Prostate gland (tissue), 2 donors: Measurements from ENCODE around the gene VPS18. TPM values are rescaled to one million over a fixed set of nuclear protein-coding genes. Genes with fewer than 3 reads are reported as not detected.
A peak's percentile ranks its signal among the peaks of the same experiment; 100 is the strongest.

Source experiments
- DNase-seq: peaks from one replicate; pipeline ENCODE4 v3.0.0-alpha.2; 2019; ENCODE audit warnings: low spot score
- H3K27ac ChIP-seq, 2 donors: fragments of 200-600 bp; sonication (generic); 2 replicates each; pipeline ENCODE4 v1.5.1; 2017 to 2019
- H3K27me3 ChIP-seq: fragments of 200-600 bp; sonication (generic); replicated peaks from 2 replicates; pipeline ENCODE4 v1.5.1; 2019; ENCODE audit not compliant: insufficient read depth
- H3K36me3 ChIP-seq, 2 donors: fragments of 200-600 bp; sonication (generic); 1 replicate in 1 of 2; 2 replicates in 1 of 2; pipeline versions ENCODE4 v1.5.1 to v1.8.1; 2017 to 2019
- H3K4me1 ChIP-seq: fragments of 200-600 bp; sonication (generic); replicated peaks from 2 replicates; pipeline ENCODE4 v1.5.1; 2019
- H3K4me3 ChIP-seq, 2 donors: fragments of 200-600 bp; sonication (generic); 2 replicates each; pipeline ENCODE4 v1.5.1; 2017 to 2019
- H3K9me3 ChIP-seq: fragments of 200-600 bp; sonication (generic); 2 replicates; pipeline ENCODE4 v1.5.1; 2017
- CTCF ChIP-seq, 4 experiments: fragments of 200-600 bp in 2 of 4; fragments of 450-650 bp in 2 of 4; sonication (generic) in 2 of 4; IDR thresholded peaks; 1 replicate in 3 of 4; 2 replicates in 1 of 4; pipeline ENCODE4 v1.5.1; 2016 to 2019; ENCODE audit warnings: antibody characterized with exemption in 4 of 4, mild to moderate bottlenecking in 2 of 4, moderate library complexity in 2 of 4
- POLR2A ChIP-seq: fragments of 450-650 bp; IDR thresholded peaks from one replicate; pipeline ENCODE4 v1.6.1; 2016; ENCODE audit warnings: antibody characterized with exemption, mild to moderate bottlenecking
- POLR2AphosphoS5 ChIP-seq: sonication (generic); formaldehyde crosslinking; IDR thresholded peaks from one replicate; pipeline ENCODE4 v1.6.1; 2017; ENCODE audit warnings: antibody characterized with exemption
- WGBS: methylation state at CpG from one replicate; pipeline ENCODE4 v1.1.5; 2018; 5-methylcytosine and 5-hydroxymethylcytosine counted together
- intact Hi-C: fragments of 100-400 bp; cut with DNase I; formaldehyde crosslinking; loops from one replicate; pipeline ENCODE4 v1.14.2; 2022
- total RNA-seq, 2 donors: library from RNA; depleted of rRNA; stranded (reverse); fragments of >200 nt; gene quantifications; one replicate each; pipeline ENCODE4 v1.1.0, GENCODE V29; 2016

The VPS18 gene
- total RNA-seq, 2 donors from 2014 or later = 32.4 to 39.0 TPM

GRCh38 chr15:40872791-40873693, 21.2 kb upstream of the VPS18 start:
- H3K27me3 ChIP-seq = no peaks in the 10 kb centered on the region
- peak overlapping the region; percentile 73 to 82 for H3K27ac ChIP-seq
- TF ChIP-seq POLR2A (peak; percentile 6), POLR2AphosphoS5 (no peak)
- peak overlapping the region; percentile 45 to 51 for H3K4me3 ChIP-seq
- intact Hi-C loops = no loop called here
- peaks cover 4% of the 10 kb centered on the region for H3K4me1 ChIP-seq
- H3K9me3 ChIP-seq = no peaks in the 10 kb centered on the region
- WGBS = 56% methylated on average over 33 of the region's 33 CpGs
- no peak for DNase-seq
- no peaks in the 10 kb centered on the region for H3K36me3 ChIP-seq

DNA sequence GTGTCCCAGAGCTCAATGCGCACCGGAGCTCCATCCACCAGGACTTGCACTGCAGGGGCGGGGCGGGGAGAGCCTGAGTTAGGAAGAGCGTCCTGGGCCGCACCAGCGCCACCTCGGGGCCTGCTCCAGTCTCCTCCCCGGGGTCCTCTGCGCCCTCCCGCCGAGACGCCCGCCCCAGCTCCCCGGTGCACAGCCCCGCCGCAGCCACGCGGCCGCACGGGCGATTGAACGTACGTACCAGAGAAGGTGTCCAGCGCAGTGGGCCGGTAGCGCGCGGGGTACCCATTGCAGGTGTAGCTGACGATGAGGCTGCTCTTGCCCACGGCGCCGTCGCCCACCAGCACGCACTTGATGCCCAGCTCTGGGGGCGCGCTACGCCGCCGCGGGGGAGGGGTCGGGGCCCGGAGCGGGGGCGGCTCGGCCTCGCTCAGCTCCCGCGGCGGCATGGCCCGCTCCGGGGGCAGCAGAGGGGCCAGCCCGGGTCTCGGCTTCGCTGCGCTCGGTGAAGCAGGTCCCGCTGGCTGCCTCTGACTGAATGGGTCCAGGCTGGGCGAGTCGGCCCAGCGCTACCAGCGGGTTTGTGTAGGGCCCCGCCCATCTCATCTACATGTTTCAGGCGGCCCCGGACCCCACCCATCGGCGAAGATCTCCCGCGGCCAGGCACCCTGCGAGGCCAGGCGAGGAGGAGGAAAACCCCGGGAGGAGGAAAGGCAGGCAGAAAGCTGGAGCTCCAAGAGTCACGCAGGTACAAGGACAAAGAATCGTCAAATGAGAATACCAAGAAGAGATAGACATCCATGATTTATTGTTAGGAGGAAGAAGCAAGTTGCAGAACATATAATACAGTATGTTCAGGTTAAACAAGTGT, 20.3 kb upstream of the VPS18 start, which contains the start of gene RHOV:
RHOV (minus strand) TSS at position 541 of the 868 bp plus-strand sequence; CDS start at position 446, 95 bp downstream.
- Histone ChIP-seq H3K4me1 (peaks cover 4% of the 10 kb centered on the region), H3K9me3 (no peaks in the 10 kb centered on the region), H3K4me3 (peak within 1 kb of the TSS; percentile 45 to 51), H3K36me3 (no peaks in the 10 kb centered on the region), H3K27me3 (no peaks in the 10 kb centered on the region), H3K27ac (peak within 1 kb of the TSS; percentile 73 to 82)
- DNase-seq = peak; percentile 81
- WGBS = under 1% methylated on average over 39 of the region's 74 CpGs
- peak; percentile 84 for TF ChIP-seq POLR2A
- peak; percentile 61 for TF ChIP-seq POLR2AphosphoS5
- peak in 2 of 4 experiments; percentile 33 to 37 for TF ChIP-seq CTCF (IDR thresholded peaks at IDR 0.05)
- intact Hi-C loops = no loop called here

GRCh38 chr15:40875991-40876730, 18.1 kb upstream of the VPS18 start:
- Histone ChIP-seq H3K27me3 (no peaks in the 10 kb centered on the region), H3K27ac (no peak overlapping the region), H3K4me3 (no peak overlapping the region), H3K4me1 (peaks cover 4% of the 10 kb centered on the region), H3K9me3 (no peaks in the 10 kb centered on the region), H3K36me3 (no peaks in the 10 kb centered on the region)
- DNase-seq = no peak
- intact Hi-C loops = no loop called here
- TF ChIP-seq CTCF (IDR thresholded peaks at IDR 0.05) (no peak), POLR2AphosphoS5 (no peak), POLR2A (no peak)
- 93% methylated on average over 6 of the region's 6 CpGs for WGBS

DNA sequence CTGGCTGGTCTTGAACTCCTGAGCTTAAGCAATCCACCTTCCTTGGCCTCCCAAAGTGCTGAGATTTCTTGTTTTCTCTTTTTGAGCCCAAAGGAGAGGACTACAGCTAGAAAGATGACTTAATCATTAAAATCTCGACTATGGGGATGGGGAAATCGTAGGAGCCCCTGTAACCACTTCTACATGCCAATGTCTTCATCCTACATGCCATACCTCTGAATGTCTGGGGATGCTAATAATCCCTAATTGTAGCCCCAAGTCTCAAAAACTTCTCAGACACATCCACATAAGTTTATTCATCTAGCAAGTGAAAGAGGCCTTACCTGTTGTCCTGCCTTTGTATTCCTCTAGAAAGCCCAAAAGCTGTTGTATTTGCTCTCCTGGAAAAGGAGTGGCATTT, 16.6 kb upstream of the VPS18 start:
- Histone ChIP-seq H3K4me3 (no peak overlapping the region), H3K27me3 (no peaks in the 10 kb centered on the region), H3K9me3 (no peaks in the 10 kb centered on the region), H3K27ac (no peak overlapping the region), H3K4me1 (no peaks in the 10 kb centered on the region), H3K36me3 (no peaks in the 10 kb centered on the region)
- intact Hi-C loops = no loop called here
- no peak for DNase-seq
- WGBS = 85% methylated on average over 2 of the region's 2 CpGs
- no peak for TF ChIP-seq POLR2A
- no peak for TF ChIP-seq POLR2AphosphoS5
- no peak for TF ChIP-seq CTCF (IDR thresholded peaks at IDR 0.05)

DNA sequence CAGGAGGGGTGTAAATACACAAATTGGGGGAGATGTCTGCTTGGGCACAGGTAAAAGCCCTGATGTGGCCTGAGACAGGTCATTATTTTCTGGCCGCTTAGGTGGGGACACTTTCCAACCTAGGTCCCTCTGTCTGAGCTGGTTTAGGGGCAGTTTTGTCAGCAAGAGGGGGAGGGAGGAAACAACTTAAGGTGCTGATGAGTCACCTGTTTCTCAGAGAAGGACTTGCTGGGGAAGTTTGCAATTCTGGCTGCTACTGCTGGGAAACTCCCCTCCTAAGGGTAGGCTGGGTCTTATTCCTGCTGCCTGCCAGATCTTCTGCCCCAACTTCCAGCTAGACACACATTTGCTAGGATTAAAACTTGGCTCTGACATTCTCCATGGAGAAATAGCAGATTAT, 15.5 kb upstream of the VPS18 start:
- Histone ChIP-seq H3K36me3 (no peaks in the 10 kb centered on the region), H3K27me3 (no peaks in the 10 kb centered on the region), H3K9me3 (no peaks in the 10 kb centered on the region), H3K27ac (no peak overlapping the region), H3K4me3 (no peak overlapping the region), H3K4me1 (no peaks in the 10 kb centered on the region)
- 65% methylated on average over 1 of the region's 1 CpG for WGBS
- intact Hi-C loops = no loop called here
- DNase-seq = no peak
- TF ChIP-seq CTCF (IDR thresholded peaks at IDR 0.05) (no peak), POLR2AphosphoS5 (no peak), POLR2A (peak; percentile 16)
